GM12878 (cell line): ENCODE results near the gene NUDT22. TPM values are rescaled to one million over a fixed set of nuclear protein-coding genes. Genes with fewer than 3 reads are reported as not detected.

ENCODE experiments used
- CEBPZ ChIP-seq: fragments of 150-350 bp; IDR thresholded peaks from 2 replicates; pipeline ENCODE4 v1.6.1; 2016; ENCODE audit warnings: low read depth, low read length
- CHD1 ChIP-seq: IDR thresholded peaks from 2 replicates; pipeline ENCODE4 v1.6.1; 2012; ENCODE audit warnings: low read depth, low read length, improper control_type of control experiment
- CREM ChIP-seq: IDR thresholded peaks from 2 replicates; pipeline ENCODE4 v1.6.1; 2014; ENCODE audit warnings: antibody characterized with exemption, low read depth
- EED ChIP-seq: sonication (generic); IDR thresholded peaks from 2 replicates; pipeline ENCODE4 v1.6.1; 2016; ENCODE audit warnings: antibody characterized with exemption, low read depth
- FOS ChIP-seq: IDR thresholded peaks from 3 replicates; pipeline ENCODE4 v1.6.1; 2011; ENCODE audit warnings: borderline replicate concordance; ENCODE audit not compliant: insufficient read length; ENCODE audit errors: extremely low read depth
- IKZF1 ChIP-seq: fragments of 450-650 bp; conservative IDR thresholded peaks from 2 replicates; pipeline ENCODE4 v1.6.1; 2017; ENCODE audit warnings: antibody characterized with exemption, mild to moderate bottlenecking
- IRF3 ChIP-seq: fragments of 450-650 bp; IDR thresholded peaks from 2 replicates; pipeline ENCODE4 v1.6.1; 2014; ENCODE audit warnings: mild to moderate bottlenecking
- JUND ChIP-seq: IDR thresholded peaks from 2 replicates; pipeline ENCODE4 v1.6.1; 2012; ENCODE audit warnings: low read depth, mild to moderate bottlenecking, low read length, improper control_type of control experiment, moderate library complexity
- NFYA ChIP-seq: IDR thresholded peaks from 2 replicates; pipeline ENCODE4 v1.6.1; 2011; ENCODE audit warnings: low read depth, mild to moderate bottlenecking, low read length, improper control_type of control experiment, borderline replicate concordance
- NR2F1 ChIP-seq: fragments of 450-650 bp; conservative IDR thresholded peaks from 2 replicates; pipeline ENCODE4 v1.6.1; 2017; ENCODE audit warnings: mild to moderate bottlenecking
- RB1 ChIP-seq: fragments of 450-650 bp; formaldehyde crosslinking; IDR thresholded peaks from 2 replicates; pipeline ENCODE4 v1.6.1; 2017; ENCODE audit warnings: mild to moderate bottlenecking, borderline replicate concordance
- RUNX3 ChIP-seq: IDR thresholded peaks from 2 replicates; pipeline ENCODE4 v1.6.1; 2012; ENCODE audit warnings: low read length, inconsistent platforms
- SIN3A ChIP-seq: IDR thresholded peaks from 2 replicates; pipeline ENCODE4 v1.6.1; 2012; ENCODE audit warnings: low read depth, low read length, improper control_type of control experiment
- SIX5 ChIP-seq: IDR thresholded peaks from 2 replicates; pipeline ENCODE4 v1.6.1; 2011; ENCODE audit warnings: mild to moderate bottlenecking, low read depth, low read length, moderate library complexity; ENCODE audit not compliant: severe bottlenecking
- SMAD5 ChIP-seq: IDR thresholded peaks from 2 replicates; pipeline ENCODE4 v1.6.1; 2016; ENCODE audit warnings: antibody characterized with exemption, low read depth
- SMC3 ChIP-seq: IDR thresholded peaks from 2 replicates; pipeline ENCODE4 v1.6.1; 2011; ENCODE audit warnings: low read length, improper control_type of control experiment, borderline replicate concordance
- TARDBP ChIP-seq: IDR thresholded peaks from 2 replicates; pipeline ENCODE4 v1.6.1; 2016; ENCODE audit warnings: borderline replicate concordance
- TCF12 ChIP-seq: IDR thresholded peaks from 2 replicates; pipeline ENCODE4 v1.6.1; 2011; ENCODE audit warnings: low read depth, mild to moderate bottlenecking, low read length
- TCF7 ChIP-seq: IDR thresholded peaks from 2 replicates; pipeline ENCODE4 v1.6.1; 2014; ENCODE audit warnings: antibody characterized with exemption, borderline replicate concordance
- YBX1 ChIP-seq: fragments of 450-650 bp; IDR thresholded peaks from 2 replicates; pipeline ENCODE4 v1.6.1; 2016; ENCODE audit warnings: antibody characterized with exemption
- ZBED1 ChIP-seq: IDR thresholded peaks from 2 replicates; pipeline ENCODE4 v1.6.1; 2016; ENCODE audit warnings: borderline replicate concordance
- ZNF217 ChIP-seq: fragments of 450-650 bp; IDR thresholded peaks from 2 replicates; pipeline ENCODE4 v1.6.1; 2017; ENCODE audit warnings: antibody characterized with exemption, mild to moderate bottlenecking
- ZNF622 ChIP-seq: fragments of 450-650 bp; IDR thresholded peaks from 2 replicates; pipeline ENCODE4 v1.6.1; 2017; ENCODE audit warnings: mild to moderate bottlenecking, inconsistent platforms
- polyA plus RNA-seq, 11 experiments: library from polyadenylated mRNA; depleted of rRNA in 4 of 11; unstranded in 6 of 11; stranded (reverse) in 5 of 11; fragments of >200 nt; fragmentation: Nextera tagmentation in 4 of 11; fragmentation: Illumina TruSeq in 1 of 11; extraction: Ambion mirVana in 4 of 11; extraction: Trizol in 1 of 11; gene quantifications; 1 replicate in 1 of 11; 2 replicates in 10 of 11; pipeline versions ENCODE4 v1.2.1 to v1.2.3, GENCODE V29; 2011 to 2016; ENCODE audit warnings: inconsistent platforms in 2 of 11, missing spikeins in 2 of 11, low read depth in 1 of 11
- total RNA-seq, 4 experiments: library from RNA; depleted of rRNA in 3 of 4; stranded (reverse); fragments of >200 nt in 3 of 4; fragmentation: Illumina TruSeq in 1 of 4; extraction: Trizol in 1 of 4; gene quantifications; 2 replicates each; pipeline versions ENCODE4 v1.2.1 to v1.2.3, GENCODE V29; 2013 to 2021
- TF ChIP-seq, protein P1 (sequence below): fragments of 450-650 bp; formaldehyde crosslinking; IDR thresholded peaks from 2 replicates; pipeline ENCODE4 v1.4.0; 2022; ENCODE audit warnings: mild to moderate bottlenecking, moderate library complexity

Gene NUDT22
- total and polyA plus RNA-seq, 10 of the 15 experiments (the other 5 are each of a cell fraction or from before 2014, with no cell fraction given): 6.7 to 115 (median 64.7) TPM

DNA sequence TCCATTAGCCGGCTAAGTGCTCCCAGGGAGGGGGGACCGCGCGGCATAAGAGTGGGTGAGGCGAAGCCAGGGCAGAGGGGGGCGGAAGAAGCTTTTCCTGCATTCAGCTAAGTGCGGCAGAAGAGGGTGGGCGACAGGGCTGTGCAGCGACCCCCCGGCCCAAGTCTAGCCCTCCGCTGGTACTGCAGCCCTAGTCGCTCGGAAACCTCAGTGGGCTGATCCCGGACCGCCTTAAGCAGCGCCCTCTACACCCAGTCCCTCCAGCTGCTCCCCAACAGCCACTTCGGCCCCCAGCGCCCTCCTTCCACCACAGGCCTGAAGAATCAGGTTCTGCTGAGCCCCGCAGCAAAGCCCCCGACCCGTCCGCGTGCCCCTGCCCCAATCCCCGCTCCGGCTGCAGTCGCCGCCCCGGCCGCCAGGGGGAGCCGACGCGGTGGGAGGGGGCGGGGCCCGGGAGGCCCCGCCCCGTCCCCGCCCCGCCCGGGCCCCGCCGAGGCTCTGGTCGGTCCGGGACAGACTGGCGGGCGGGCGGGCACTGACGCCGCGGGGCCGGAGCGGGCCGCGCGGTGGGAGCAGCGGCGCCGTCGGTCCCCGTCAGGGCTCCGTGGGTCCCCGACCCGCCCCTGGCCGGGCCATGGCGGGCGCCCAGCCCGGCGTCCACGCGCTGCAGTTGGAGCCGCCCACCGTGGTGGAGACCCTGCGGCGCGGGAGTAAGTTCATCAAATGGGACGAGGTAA lies 25.1 kb downstream of the NUDT22 start, which contains the start of gene PLCB3 (continued):
- no peak for TF ChIP-seq CEBPZ
- TF ChIP-seq ZBED1: no peak
- TF ChIP-seq CREM: no peak
- no peak for TF ChIP-seq SIX5
- no peak for TF ChIP-seq EED
- peak; percentile 29 for TF ChIP-seq IKZF1
- TF ChIP-seq SIN3A: peak; percentile 26; the same call in 1 of the 2 replicates
- TF ChIP-seq, protein P1, sequence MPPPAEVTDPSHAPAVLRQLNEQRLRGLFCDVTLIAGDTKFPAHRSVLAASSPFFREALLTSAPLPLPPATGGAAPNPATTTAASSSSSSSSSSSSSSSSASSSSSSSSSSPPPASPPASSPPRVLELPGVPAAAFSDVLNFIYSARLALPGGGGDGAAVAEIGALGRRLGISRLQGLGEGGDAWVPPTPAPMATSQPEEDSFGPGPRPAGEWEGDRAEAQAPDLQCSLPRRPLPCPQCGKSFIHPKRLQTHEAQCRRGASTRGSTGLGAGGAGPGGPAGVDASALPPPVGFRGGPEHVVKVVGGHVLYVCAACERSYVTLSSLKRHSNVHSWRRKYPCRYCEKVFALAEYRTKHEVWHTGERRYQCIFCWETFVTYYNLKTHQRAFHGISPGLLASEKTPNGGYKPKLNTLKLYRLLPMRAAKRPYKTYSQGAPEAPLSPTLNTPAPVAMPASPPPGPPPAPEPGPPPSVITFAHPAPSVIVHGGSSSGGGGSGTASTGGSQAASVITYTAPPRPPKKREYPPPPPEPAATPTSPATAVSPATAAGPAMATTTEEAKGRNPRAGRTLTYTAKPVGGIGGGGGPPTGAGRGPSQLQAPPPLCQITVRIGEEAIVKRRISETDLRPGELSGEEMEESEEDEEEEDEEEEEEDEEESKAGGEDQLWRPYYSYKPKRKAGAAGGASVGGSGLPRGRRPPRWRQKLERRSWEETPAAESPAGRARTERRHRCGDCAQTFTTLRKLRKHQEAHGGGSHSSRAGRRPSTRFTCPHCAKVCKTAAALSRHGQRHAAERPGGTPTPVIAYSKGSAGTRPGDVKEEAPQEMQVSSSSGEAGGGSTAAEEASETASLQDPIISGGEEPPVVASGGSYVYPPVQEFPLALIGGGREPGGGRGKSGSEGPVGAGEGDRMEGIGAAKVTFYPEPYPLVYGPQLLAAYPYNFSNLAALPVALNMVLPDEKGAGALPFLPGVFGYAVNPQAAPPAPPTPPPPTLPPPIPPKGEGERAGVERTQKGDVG (CRISPR knock-in tag): no peak
- TF ChIP-seq FOS: no peak
- no peak for TF ChIP-seq RB1
- no peak for TF ChIP-seq CHD1
- no peak for TF ChIP-seq TARDBP
- TF ChIP-seq YBX1: no peak
- TF ChIP-seq SMAD5: no peak
- TF ChIP-seq IRF3: no peak
- TF ChIP-seq TCF7: no peak
- TF ChIP-seq NR2F1: peak; percentile 32; the same call in 1 of the 2 replicates
- no peak for TF ChIP-seq RUNX3
- TF ChIP-seq ZNF217: no peak
- TF ChIP-seq SMC3: no peak; the same call in 1 of the 2 replicates
- TF ChIP-seq ZNF622: no peak
- TF ChIP-seq JUND: no peak
- TF ChIP-seq NFYA: no peak
- TF ChIP-seq TCF12: no peak
